Stimulated activated CD8-positive, alpha-beta memory T cell treated with anti-CD3 and anti-CD28 coated beads, Interleukin-7, amount 100 ng/mL, for 1 hour (primary cell): ENCODE data around the gene RGL3.
"Not testable (repeated sequence)": the region's sequence is repeated elsewhere in the genome, so short reads cannot be mapped to it uniquely, and the experiment has no call there.

Source experiments
- DNase-seq, 2 donors: peaks; one replicate each; pipeline ENCODE4 v3.0.0-alpha.2; 2020; ENCODE audit warnings: low read depth in 2 of 2

RGL3 gene

GRCh38 chr19:11421371-11422098 lies 2.4 kb upstream of the RGL3 start:
- no peak for DNase-seq

GRCh38 chr19:11420429-11421370 lies 1.6 kb upstream of the RGL3 start:
- DNase-seq: no peak

GRCh38 chr19:11418094-11418548 lies 993 bp downstream of the RGL3 start:
- DNase-seq: no peak

- DNase-seq: no peak
These were observed 2.6 kb downstream of the RGL3 start for GRCh38 chr19:11416346-11417052.

- DNase-seq: no peak
These were observed 4.6 kb downstream of the RGL3 start for GRCh38 chr19:11414544-11414943.

GRCh38 chr19:11410682-11411081 lies 8.4 kb downstream of the RGL3 start:
- DNase-seq: no peak

- no peak for DNase-seq
These were observed 10.5 kb downstream of the RGL3 start for GRCh38 chr19:11408591-11408990.

- not testable (repeated sequence) for DNase-seq
These were observed 12.3 kb downstream of the RGL3 start for GRCh38 chr19:11406703-11407236.

- DNase-seq: no peak
These were observed 13.1 kb downstream of the RGL3 start for GRCh38 chr19:11405846-11406643.

- DNase-seq: no peak
These were observed 14.4 kb downstream of the RGL3 start for GRCh38 chr19:11404588-11405222.

GRCh38 chr19:11401808-11402543 lies 17.1 kb downstream of the RGL3 start:
- no peak for DNase-seq

- no peak for DNase-seq
These were observed 18.3 kb downstream of the RGL3 start for GRCh38 chr19:11400798-11401197.

GRCh38 chr19:11399667-11400066 lies 19.4 kb downstream of the RGL3 start:
- DNase-seq: no peak

- DNase-seq: no peak
These were observed 22.0 kb downstream of the RGL3 start for GRCh38 chr19:11397089-11397610.

- no peak for DNase-seq
These were observed 28.0 kb downstream of the RGL3 start for GRCh38 chr19:11390933-11391680.

GRCh38 chr19:11390359-11390758 lies 28.8 kb downstream of the RGL3 start:
- DNase-seq: no peak

GRCh38 chr19:11387162-11388034 lies 31.7 kb downstream of the RGL3 start:
- no peak for DNase-seq

GRCh38 chr19:11384778-11385129 lies 34.4 kb downstream of the RGL3 start:
- no peak for DNase-seq
